Uterus (tissue), 2 donors: ENCODE measurements around the gene TBCA.

ENCODE experiments used
- POLR2A ChIP-seq, 2 donors: fragments of 450-650 bp; IDR thresholded peaks; one replicate each; pipeline ENCODE4 v1.6.1; 2016; ENCODE audit warnings: antibody characterized with exemption in 2 of 2, mild to moderate bottlenecking in 1 of 2, moderate library complexity in 1 of 2
- TF ChIP-seq, protein P1 (sequence below), 4 experiments: fragments of 200-600 bp in 2 of 4; fragments of 450-650 bp in 2 of 4; sonication (generic) in 2 of 4; IDR thresholded peaks; one replicate each; pipeline ENCODE4 v1.5.1; 2016 to 2019; ENCODE audit warnings: antibody characterized with exemption in 4 of 4, mild to moderate bottlenecking in 2 of 4, moderate library complexity in 1 of 4

DNA sequence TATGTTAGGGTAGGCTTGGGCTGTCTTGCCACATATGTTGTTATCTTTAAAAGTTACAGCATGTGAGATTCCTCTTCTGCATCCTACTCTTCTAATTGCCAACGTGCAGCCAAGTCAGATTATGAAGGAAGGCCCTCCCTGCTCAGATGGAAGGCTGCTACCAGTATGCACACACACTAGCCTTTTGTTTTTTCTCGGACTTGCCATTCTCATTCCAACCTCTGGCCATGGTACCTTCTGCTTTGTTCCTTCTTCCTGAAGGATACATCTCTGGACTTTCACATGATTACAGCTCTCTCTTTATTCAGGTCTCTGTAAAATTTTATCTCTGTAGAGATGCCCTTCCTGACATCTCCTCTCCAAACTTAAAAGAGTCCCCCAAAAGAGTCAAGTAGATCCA lies 124.8 kb downstream of the TBCA start:
- no peak for TF ChIP-seq POLR2A (IDR thresholded peaks at IDR 0.05)
- TF ChIP-seq, protein P1, sequence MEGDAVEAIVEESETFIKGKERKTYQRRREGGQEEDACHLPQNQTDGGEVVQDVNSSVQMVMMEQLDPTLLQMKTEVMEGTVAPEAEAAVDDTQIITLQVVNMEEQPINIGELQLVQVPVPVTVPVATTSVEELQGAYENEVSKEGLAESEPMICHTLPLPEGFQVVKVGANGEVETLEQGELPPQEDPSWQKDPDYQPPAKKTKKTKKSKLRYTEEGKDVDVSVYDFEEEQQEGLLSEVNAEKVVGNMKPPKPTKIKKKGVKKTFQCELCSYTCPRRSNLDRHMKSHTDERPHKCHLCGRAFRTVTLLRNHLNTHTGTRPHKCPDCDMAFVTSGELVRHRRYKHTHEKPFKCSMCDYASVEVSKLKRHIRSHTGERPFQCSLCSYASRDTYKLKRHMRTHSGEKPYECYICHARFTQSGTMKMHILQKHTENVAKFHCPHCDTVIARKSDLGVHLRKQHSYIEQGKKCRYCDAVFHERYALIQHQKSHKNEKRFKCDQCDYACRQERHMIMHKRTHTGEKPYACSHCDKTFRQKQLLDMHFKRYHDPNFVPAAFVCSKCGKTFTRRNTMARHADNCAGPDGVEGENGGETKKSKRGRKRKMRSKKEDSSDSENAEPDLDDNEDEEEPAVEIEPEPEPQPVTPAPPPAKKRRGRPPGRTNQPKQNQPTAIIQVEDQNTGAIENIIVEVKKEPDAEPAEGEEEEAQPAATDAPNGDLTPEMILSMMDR (IDR thresholded peaks at IDR 0.05): no peak
